ENCODE results near the gene RXRB. TPM values are rescaled to one million over a fixed set of nuclear protein-coding genes. Genes with fewer than 3 reads are reported as not detected.

RXRB gene
- total and polyA plus RNA-seq, 2 donors (not counting 3 experiments of a cell fraction or from before 2014, with no cell fraction given) = 43.4 to 44.4 TPM

DNA sequence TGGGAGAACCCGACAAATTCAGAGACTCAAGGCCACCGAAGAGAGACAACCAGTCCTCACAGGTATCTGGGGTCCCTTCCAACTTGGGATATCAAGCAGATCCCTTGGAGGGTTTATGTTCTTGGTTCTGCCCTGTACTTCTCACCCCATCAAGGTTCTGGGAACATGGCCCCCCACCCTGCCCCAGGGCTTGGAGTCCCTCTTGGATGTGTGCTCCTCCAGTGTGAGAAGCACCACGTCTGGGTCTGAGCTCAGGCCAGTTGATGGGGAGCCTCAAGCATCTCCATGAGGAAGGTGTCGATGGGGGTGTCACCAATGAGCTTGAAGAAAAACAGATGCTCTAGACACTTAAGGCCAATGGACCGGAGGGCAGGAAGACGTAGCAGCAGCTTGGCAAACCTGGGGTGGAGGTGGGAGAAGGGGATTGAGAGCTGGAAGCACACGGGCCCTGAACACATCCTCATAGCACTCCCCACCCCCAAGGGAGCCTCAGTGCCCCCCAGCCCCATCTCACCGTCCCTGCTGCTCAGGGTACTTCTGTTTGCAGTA lies 6.0 kb downstream of the RXRB start:
- FAIRE-seq = no peak
- CTCF ChIA-PET = no interaction called here
- Histone ChIP-seq H3K4me2 (ENCODE audit: insufficient read depth, low read length) (no peak overlapping the region), H4K20me1 (replicated peaks; ENCODE audit: control insufficient read depth, extremely low read depth, insufficient read depth, low read length) (no peaks in the 10 kb centered on the region), H3K9me3 (replicated peaks; ENCODE audit: control insufficient read depth, insufficient read depth, low read length) (no peaks in the 10 kb centered on the region), H3K9me1 (replicated peaks; ENCODE audit: control insufficient read depth, extremely low read depth, insufficient read depth, low read length) (no peaks in the 10 kb centered on the region), H3K4me3 (replicated peaks in 1 of 3; ENCODE audit: insufficient read depth in 1 of 3, low read depth in 1 of 3, low read length in 3 of 3) (no peak overlapping the region), H3K79me2 (ENCODE audit: control insufficient read depth, insufficient read depth, low read length) (peaks cover 9% of the 10 kb centered on the region), H2AFZ (ENCODE audit: low read depth, low read length) (no peak overlapping the region), H3K4me1 (ENCODE audit: control insufficient read depth, extremely low read depth, insufficient read depth, low read length) (peaks cover 9% of the 10 kb centered on the region), H3K36me3 (ENCODE audit: control insufficient read depth in 2 of 2, extremely low read depth in 1 of 2, insufficient read depth in 2 of 2, low read length in 2 of 2) (peaks cover 0 to 30% of the 10 kb centered on the region in 2 experiments), H3K27ac (ENCODE audit: insufficient read depth, low read depth, low read length) (no peak overlapping the region), H3K9ac (replicated peaks; ENCODE audit: extremely low read depth, insufficient read depth, low read length) (no peak overlapping the region), H3K27me3 (ENCODE audit: control insufficient read depth in 2 of 2, insufficient read depth in 2 of 2, low read length in 2 of 2) (peaks cover 21% of the 10 kb centered on the region in 2 experiments)
- dilution Hi-C loops (cut with MboI; ENCODE audit: extremely low pct_ligation_motif_present, low sequenced_read_pairs) = no loop called here
- TF ChIP-seq GATA2 (IDR thresholded peaks at IDR 0.05; ENCODE audit: insufficient read depth, insufficient read length, low read depth, low read length) = no peak
- no peak for TF ChIP-seq POLR2A (IDR thresholded peaks at IDR 0.05; ENCODE audit: low read depth, low read length)
- TF ChIP-seq EZH2 (IDR thresholded peaks at IDR 0.05; ENCODE audit: borderline replicate concordance, low read depth, low read length, severe bottlenecking) = no peak
- TF ChIP-seq, protein P1, sequence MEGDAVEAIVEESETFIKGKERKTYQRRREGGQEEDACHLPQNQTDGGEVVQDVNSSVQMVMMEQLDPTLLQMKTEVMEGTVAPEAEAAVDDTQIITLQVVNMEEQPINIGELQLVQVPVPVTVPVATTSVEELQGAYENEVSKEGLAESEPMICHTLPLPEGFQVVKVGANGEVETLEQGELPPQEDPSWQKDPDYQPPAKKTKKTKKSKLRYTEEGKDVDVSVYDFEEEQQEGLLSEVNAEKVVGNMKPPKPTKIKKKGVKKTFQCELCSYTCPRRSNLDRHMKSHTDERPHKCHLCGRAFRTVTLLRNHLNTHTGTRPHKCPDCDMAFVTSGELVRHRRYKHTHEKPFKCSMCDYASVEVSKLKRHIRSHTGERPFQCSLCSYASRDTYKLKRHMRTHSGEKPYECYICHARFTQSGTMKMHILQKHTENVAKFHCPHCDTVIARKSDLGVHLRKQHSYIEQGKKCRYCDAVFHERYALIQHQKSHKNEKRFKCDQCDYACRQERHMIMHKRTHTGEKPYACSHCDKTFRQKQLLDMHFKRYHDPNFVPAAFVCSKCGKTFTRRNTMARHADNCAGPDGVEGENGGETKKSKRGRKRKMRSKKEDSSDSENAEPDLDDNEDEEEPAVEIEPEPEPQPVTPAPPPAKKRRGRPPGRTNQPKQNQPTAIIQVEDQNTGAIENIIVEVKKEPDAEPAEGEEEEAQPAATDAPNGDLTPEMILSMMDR (IDR thresholded peaks at IDR 0.05; ENCODE audit: extremely low read depth in 1 of 2, insufficient read depth in 1 of 2, low read depth in 1 of 2, low read length in 2 of 2) = no peak
- no peak for TF ChIP-seq POLR2AphosphoS5 (IDR thresholded peaks at IDR 0.05; ENCODE audit: insufficient read depth, low read depth, low read length)
- TF ChIP-seq JUN (IDR thresholded peaks at IDR 0.05; ENCODE audit: borderline replicate concordance, insufficient read depth, insufficient read length, low read depth) = no peak
- no peak for TF ChIP-seq MYC (IDR thresholded peaks at IDR 0.05; ENCODE audit: low read depth, low read length)
- TF ChIP-seq FOS (IDR thresholded peaks at IDR 0.05; ENCODE audit: borderline replicate concordance, insufficient read depth, low read length) = no peak
- TF ChIP-seq, protein P2, sequence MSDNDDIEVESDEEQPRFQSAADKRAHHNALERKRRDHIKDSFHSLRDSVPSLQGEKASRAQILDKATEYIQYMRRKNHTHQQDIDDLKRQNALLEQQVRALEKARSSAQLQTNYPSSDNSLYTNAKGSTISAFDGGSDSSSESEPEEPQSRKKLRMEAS (IDR thresholded peaks at IDR 0.05; ENCODE audit: insufficient read depth, insufficient read length) = no peak
- POLR2A ChIA-PET = no interaction called here
- no TSS peak for BruUV-seq (replicated peaks)
- intact Hi-C loops (cut with micrococcal nuclease) = no loop called here
- no peak for DNase-seq (ENCODE audit: low read depth, low spot score)
